IMR-90 (cell line): ENCODE data around the gene ARHGEF10L. TPM values are rescaled to one million over a fixed set of nuclear protein-coding genes. Genes with fewer than 3 reads are reported as not detected.

Experiments used
- ATAC-seq: fragments of 200-7000 bp; cut with Tn5 transposase; 2 replicates; pipeline ENCODE4 v1.9.1; 2020; ENCODE audit warnings: low read depth, mild to moderate bottlenecking, moderate library complexity
- BruUV-seq: library from RNA; stranded (reverse); fragments of 400-500 nt; replicated peaks from 2 replicates; lab custom pipeline; 2021; lab: Mats Ljungman, UMichigan
- CTCF ChIA-PET: fragments of 300-600 bp; formaldehyde crosslinking; extraction: SDS; loops from one replicate; lab custom pipeline; 2021; ENCODE audit warnings: antibody characterized with exemption; lab: Yijun Ruan, JAX
- POLR2A ChIA-PET: fragments of 300-600 bp; sonication (Branson Sonifier 250); formaldehyde crosslinking; loops from one replicate; lab custom pipeline; 2022; ENCODE audit warnings: antibody characterized with exemption; ENCODE audit not compliant: unreplicated experiment; lab: Charles Lee
- DNase-seq: peaks from one replicate; pipeline ENCODE4 v3.0.0; 2013
- H2AFZ ChIP-seq: replicated peaks from 2 replicates; pipeline ENCODE3; 2013; ENCODE audit warnings: low read length, mild to moderate bottlenecking; ENCODE audit not compliant: poor library complexity
- H2AK5ac ChIP-seq: 2 replicates; pipeline ENCODE4 v1.6.1; 2013; ENCODE audit warnings: low read depth, low read length, inconsistent platforms
- H2AK9ac ChIP-seq: replicated peaks from 2 replicates; pipeline ENCODE3; 2013; ENCODE audit warnings: mild to moderate bottlenecking, low read depth, low read length, moderate library complexity; ENCODE audit not compliant: poor library complexity
- H2BK120ac ChIP-seq: 2 replicates; pipeline ENCODE4 v1.6.1; 2013; ENCODE audit warnings: low read depth, low read length, inconsistent platforms
- H2BK15ac ChIP-seq: 3 replicates; pipeline ENCODE4 v1.6.1; 2013; ENCODE audit warnings: low read depth, low read length, inconsistent platforms
- H2BK20ac ChIP-seq: 2 replicates; pipeline ENCODE4 v1.6.1; 2013; ENCODE audit warnings: low read depth, mild to moderate bottlenecking, inconsistent platforms, low read length, moderate library complexity
- H2BK5ac ChIP-seq: 2 replicates; pipeline ENCODE4 v1.6.1; 2013; ENCODE audit warnings: mild to moderate bottlenecking, low read depth, low read length, inconsistent platforms; ENCODE audit not compliant: poor library complexity, severe bottlenecking
- H3K14ac ChIP-seq: replicated peaks from 2 replicates; pipeline ENCODE4 v1.6.1; 2013; ENCODE audit warnings: low read depth, low read length, inconsistent platforms
- H3K18ac ChIP-seq: 2 replicates; pipeline ENCODE4 v1.6.1; 2013; ENCODE audit warnings: low read depth, low read length, control low read depth
- H3K23ac ChIP-seq: 2 replicates; pipeline ENCODE4 v1.6.1; 2013; ENCODE audit warnings: low read depth, low read length, inconsistent platforms
- H3K27ac ChIP-seq: 2 replicates; pipeline ENCODE4 v1.5.1; 2013; ENCODE audit warnings: mild to moderate bottlenecking, control low read depth, low read length; ENCODE audit not compliant: insufficient read depth
- H3K27me3 ChIP-seq: 2 replicates; pipeline ENCODE4 v1.6.1; 2013; ENCODE audit warnings: low read length; ENCODE audit not compliant: control insufficient read depth, insufficient read depth
- H3K36me3 ChIP-seq: 2 replicates; pipeline ENCODE4 v1.6.1; 2013; ENCODE audit warnings: low read length, mixed read lengths; ENCODE audit not compliant: control insufficient read depth, insufficient read depth
- H3K4ac ChIP-seq: 2 replicates; pipeline ENCODE4 v1.6.1; 2013; ENCODE audit warnings: low read depth, low read length, inconsistent platforms
- H3K4me1 ChIP-seq: 2 replicates; pipeline ENCODE4 v1.6.1; 2013; ENCODE audit warnings: low read length, mixed read lengths; ENCODE audit not compliant: control insufficient read depth, insufficient read depth
- H3K4me2 ChIP-seq: 2 replicates; pipeline ENCODE4 v1.6.1; 2013; ENCODE audit warnings: low read depth, mild to moderate bottlenecking, control low read depth, low read length, moderate library complexity
- H3K4me3 ChIP-seq: 2 replicates; pipeline ENCODE4 v1.5.1; 2013; ENCODE audit warnings: low read depth, mild to moderate bottlenecking, control low read depth, low read length, moderate library complexity; ENCODE audit not compliant: insufficient read depth
- H3K56ac ChIP-seq: 2 replicates; pipeline ENCODE4 v1.6.1; 2013; ENCODE audit warnings: low read length, inconsistent platforms; ENCODE audit not compliant: insufficient read depth; ENCODE audit errors: extremely low read depth
- H3K79me1 ChIP-seq, 2 experiments: 2 replicates each; pipeline ENCODE4 v1.6.1; 2013; ENCODE audit warnings: low read length in 2 of 2, inconsistent platforms in 1 of 2, low read depth in 1 of 2
- H3K9ac ChIP-seq: 2 replicates; pipeline ENCODE4 v1.6.1; 2013; ENCODE audit warnings: low read depth, low read length, control low read depth
- H3K9me1 ChIP-seq: 2 replicates; pipeline ENCODE4 v1.6.1; 2013; ENCODE audit warnings: low read length, inconsistent platforms; ENCODE audit not compliant: insufficient read depth
- H3K9me3 ChIP-seq: 2 replicates; pipeline ENCODE4 v1.6.1; 2013; ENCODE audit warnings: low read length; ENCODE audit not compliant: control insufficient read depth, insufficient read depth
- H4K20me1 ChIP-seq: 2 replicates; pipeline ENCODE4 v1.6.1; 2013; ENCODE audit warnings: low read length, inconsistent platforms; ENCODE audit not compliant: insufficient read depth
- H4K5ac ChIP-seq: 2 replicates; pipeline ENCODE4 v1.6.1; 2013; ENCODE audit warnings: mild to moderate bottlenecking, low read depth, low read length, control low read depth
- H4K8ac ChIP-seq, 2 experiments: 2 replicates each; pipeline ENCODE4 v1.6.1; 2013; ENCODE audit warnings: low read depth in 2 of 2, low read length in 2 of 2, control low read depth in 1 of 2, inconsistent platforms in 1 of 2
- H4K91ac ChIP-seq: 2 replicates; pipeline ENCODE4 v1.6.1; 2013; ENCODE audit warnings: low read depth, low read length, inconsistent platforms; ENCODE audit not compliant: insufficient read depth
- CTCF ChIP-seq: conservative IDR thresholded peaks from 2 replicates; pipeline ENCODE4 v1.5.1; 2012; ENCODE audit warnings: mild to moderate bottlenecking, low read depth, low read length, improper control_type of control experiment
- MAFK ChIP-seq: IDR thresholded peaks from 2 replicates; pipeline ENCODE4 v1.6.1; 2012; ENCODE audit warnings: low read depth, low read length, improper control_type of control experiment
- MXI1 ChIP-seq: IDR thresholded peaks from 2 replicates; pipeline ENCODE4 v1.6.1; 2012; ENCODE audit warnings: low read depth, mild to moderate bottlenecking, low read length, moderate library complexity, borderline replicate concordance
- WGBS, 2 experiments: methylation state at CpG; one replicate each; pipeline versions ENCODE4 v1.1.5 to v1.1.7; 2013; ENCODE audit warnings: missing lambda C conversion rate in 2 of 2; ENCODE audit not compliant: insufficient read length in 1 of 2; ENCODE audit errors: extremely low coverage in 2 of 2; 5-methylcytosine and 5-hydroxymethylcytosine counted together
- dilution Hi-C: fragments of 300-500 bp; cut with HindIII; formaldehyde crosslinking; loops from one replicate; pipeline ENCODE4 v1.14.3; 2018; ENCODE audit warnings: low sequenced_read_pairs; ENCODE audit not compliant: unreplicated experiment
- in situ Hi-C: fragments of 300-500 bp; cut with MboI; formaldehyde crosslinking; loops from 3 replicates; pipeline ENCODE4 v1.14.3; 2019; ENCODE audit warnings: low sequenced_read_pairs, inconsistent platforms, mixed read lengths
- intact Hi-C: fragments of 100-400 bp; cut with micrococcal nuclease; formaldehyde crosslinking; loops from 2 replicates; pipeline ENCODE4 v1.10.0; 2022
- polyA plus RNA-seq, 3 experiments: library from polyadenylated mRNA; depleted of rRNA; stranded (reverse); fragments of >200 nt; gene quantifications; 2 replicates each; pipeline ENCODE4 v1.2.3, GENCODE V29; 2012; ENCODE audit warnings: low replicate concordance in 1 of 3
- total RNA-seq: library from RNA; depleted of rRNA; stranded (reverse); fragments of >200 nt; gene quantifications from 2 replicates; pipeline ENCODE4 v1.2.3, GENCODE V29; 2012

ARHGEF10L gene
- total and polyA plus RNA-seq, 2 of the 4 experiments (the other 2 are of a cell fraction): 4.8 to 12.4 TPM

GRCh38 chr1:17710889-17711576, 171.5 kb downstream of the ARHGEF10L start:
- Histone ChIP-seq H3K56ac (no peak overlapping the region), H2BK5ac (no peak overlapping the region), H4K8ac (no peak overlapping the region), H2AK9ac (no peak overlapping the region), H4K5ac (no peak overlapping the region), H3K4me3 (no peak overlapping the region), H3K9me3 (peaks cover 2% of the 10 kb centered on the region), H3K4me1 (no peaks in the 10 kb centered on the region), H2BK20ac (no peak overlapping the region), H3K27me3 (peaks cover 10% of the 10 kb centered on the region), H3K36me3 (no peaks in the 10 kb centered on the region), H4K20me1 (no peaks in the 10 kb centered on the region), H3K9ac (no peak overlapping the region), H2BK120ac (no peak overlapping the region), H2AFZ (no peak overlapping the region), H3K27ac (no peak overlapping the region), H4K91ac (no peak overlapping the region), H3K18ac (no peak overlapping the region), H2AK5ac (no peak overlapping the region), H2BK15ac (no peak overlapping the region), H3K79me1 (no peaks in the 10 kb centered on the region), H3K4me2 (no peak overlapping the region), H3K4ac (no peak overlapping the region), H3K14ac (no peak overlapping the region), H3K23ac (no peak overlapping the region), H3K9me1 (no peaks in the 10 kb centered on the region)
- intact Hi-C loops (no loop called here), in situ Hi-C loops (no loop called here), dilution Hi-C loops (no loop called here)
- TF ChIP-seq MAFK (no peak), MXI1 (no peak), CTCF (no peak)
- WGBS, 2 experiments: no CpG with 5 or more reads among the region's 4 CpGs
- no TSS peak for BruUV-seq
- no peak for DNase-seq
- ChIA-PET POLR2A (no interaction called here), CTCF (no interaction called here)
- no peak for ATAC-seq
